ENCODE measurements around the gene VMO1.

The VMO1 gene

GRCh38 chr17:4806456-4806776 lies 20.3 kb upstream of the VMO1 start:
- DNase-seq (ENCODE audit: extremely low spot score): no peak
- ChIA-PET POLR2A (interaction anchor here (0.7 to 3.4 kb wide), 10 partner anchors 9 to 32 kb away, joined by 3 to 19 read pairs (median 4); partner anchors contain the start of genes GLTPD2, MINK1 and PSMB6), CTCF (interaction anchor here (1.1 to 1.4 kb wide), 2 partner anchors 16 to 32 kb away, joined by 3 to 8 read pairs; no protein-coding TSS in a partner anchor)
- TF ChIP-seq SUZ12 (IDR thresholded peaks at IDR 0.05): no peak
- no peak for TF ChIP-seq TARDBP (IDR thresholded peaks at IDR 0.05)
- TF ChIP-seq L3MBTL2 (conservative IDR thresholded peaks at IDR 0.05): no peak
- no peak for TF ChIP-seq CTBP1 (IDR thresholded peaks at IDR 0.05; ENCODE audit: borderline replicate concordance)

GRCh38 chr17:4802228-4802627 lies 16.1 kb upstream of the VMO1 start, which contains the start of gene C17orf114:
TSS of gene C17orf114 (minus strand) at chr17:4802328.
- ChIA-PET CTCF (no interaction called here), POLR2A (no interaction called here)
- no peak for DNase-seq (ENCODE audit: extremely low spot score)
- TF ChIP-seq FOXK2 (IDR thresholded peaks at IDR 0.05) (no peak), L3MBTL2 (conservative IDR thresholded peaks at IDR 0.05) (no peak), ARNT (IDR thresholded peaks at IDR 0.05) (no peak), SP1 (IDR thresholded peaks at IDR 0.05) (no peak), FOXM1 (IDR thresholded peaks at IDR 0.05; ENCODE audit: borderline replicate concordance) (no peak), TARDBP (IDR thresholded peaks at IDR 0.05) (no peak), FOXA1 (IDR thresholded peaks at IDR 0.05) (no peak), LEF1 (IDR thresholded peaks at IDR 0.05; ENCODE audit: borderline replicate concordance) (no peak), HDGF (IDR thresholded peaks at IDR 0.05; ENCODE audit: borderline replicate concordance) (no peak), NFRKB (IDR thresholded peaks at IDR 0.05) (no peak), ZNF384 (IDR thresholded peaks at IDR 0.05) (no peak), CTBP1 (IDR thresholded peaks at IDR 0.05; ENCODE audit: borderline replicate concordance) (no peak), PKNOX1 (IDR thresholded peaks at IDR 0.05) (no peak), BHLHE40 (IDR thresholded peaks at IDR 0.05; ENCODE audit: borderline replicate concordance) (no peak), ELF4 (IDR thresholded peaks at IDR 0.05) (no peak), SUZ12 (IDR thresholded peaks at IDR 0.05) (no peak)

GRCh38 chr17:4800462-4801196 lies 14.5 kb upstream of the VMO1 start:
- no peak for DNase-seq (ENCODE audit: extremely low spot score)
- ChIA-PET POLR2A (interaction anchor here (1.2 kb wide), 1 partner anchor 11 kb away, joined by 5 read pairs; no protein-coding TSS in a partner anchor), CTCF (no interaction called here)
- TF ChIP-seq SUZ12 (IDR thresholded peaks at IDR 0.05) (no peak), BHLHE40 (IDR thresholded peaks at IDR 0.05; ENCODE audit: borderline replicate concordance) (no peak), NFRKB (IDR thresholded peaks at IDR 0.05) (no peak), FOXA1 (IDR thresholded peaks at IDR 0.05) (no peak), TARDBP (IDR thresholded peaks at IDR 0.05) (no peak), ARNT (IDR thresholded peaks at IDR 0.05) (no peak), PKNOX1 (IDR thresholded peaks at IDR 0.05) (no peak), FOXM1 (IDR thresholded peaks at IDR 0.05; ENCODE audit: borderline replicate concordance) (no peak)

GRCh38 chr17:4796552-4796920 lies 10.4 kb upstream of the VMO1 start:
- peak; percentile 59 for DNase-seq (ENCODE audit: extremely low spot score)
- no peak for TF ChIP-seq BHLHE40 (IDR thresholded peaks at IDR 0.05; ENCODE audit: borderline replicate concordance)
- no peak for TF ChIP-seq ZNF384 (IDR thresholded peaks at IDR 0.05)
- TF ChIP-seq TARDBP (IDR thresholded peaks at IDR 0.05): no peak
- TF ChIP-seq PKNOX1 (IDR thresholded peaks at IDR 0.05): no peak
- TF ChIP-seq FOXK2 (IDR thresholded peaks at IDR 0.05): no peak
- CTCF ChIA-PET: no interaction called here
- POLR2A ChIA-PET: interaction anchor here (0.6 to 2.7 kb wide), 12 partner anchors 8 to 143 kb away, joined by 3 to 19 read pairs (median 3); partner anchors contain the start of genes ARRB2, MED11, PLD2 and RNF167

GRCh38 chr17:4795168-4795567 lies 9.0 kb upstream of the VMO1 start:
- TF ChIP-seq L3MBTL2 (conservative IDR thresholded peaks at IDR 0.05) (no peak), ELF4 (IDR thresholded peaks at IDR 0.05) (no peak), SP1 (IDR thresholded peaks at IDR 0.05) (no peak), ARNT (IDR thresholded peaks at IDR 0.05) (no peak), TARDBP (IDR thresholded peaks at IDR 0.05) (no peak)
- ChIA-PET CTCF (no interaction called here), POLR2A (no interaction called here)
- DNase-seq (ENCODE audit: extremely low spot score): no peak

- TF ChIP-seq FOXA1 (IDR thresholded peaks at IDR 0.05) (no peak), FOXK2 (IDR thresholded peaks at IDR 0.05) (no peak), TARDBP (IDR thresholded peaks at IDR 0.05) (no peak), ELF4 (IDR thresholded peaks at IDR 0.05) (no peak), BHLHE40 (IDR thresholded peaks at IDR 0.05; ENCODE audit: borderline replicate concordance) (no peak), L3MBTL2 (conservative IDR thresholded peaks at IDR 0.05) (no peak), ARNT (IDR thresholded peaks at IDR 0.05) (no peak), PKNOX1 (IDR thresholded peaks at IDR 0.05) (no peak), SUZ12 (IDR thresholded peaks at IDR 0.05) (no peak), SP1 (IDR thresholded peaks at IDR 0.05) (no peak), FOXM1 (IDR thresholded peaks at IDR 0.05; ENCODE audit: borderline replicate concordance) (no peak), NFRKB (IDR thresholded peaks at IDR 0.05) (no peak), HDGF (IDR thresholded peaks at IDR 0.05; ENCODE audit: borderline replicate concordance) (no peak), CTBP1 (IDR thresholded peaks at IDR 0.05; ENCODE audit: borderline replicate concordance) (no peak), ZNF384 (IDR thresholded peaks at IDR 0.05) (no peak), LEF1 (IDR thresholded peaks at IDR 0.05; ENCODE audit: borderline replicate concordance) (no peak)
- ChIA-PET CTCF (interaction anchor here (0.6 to 1.7 kb wide), 10 partner anchors 11 to 132 kb away, joined by 3 to 8 read pairs (median 4); partner anchors contain the start of gene PLD2), POLR2A (interaction anchor here (0.6 to 2.9 kb wide), 27 partner anchors 8 to 176 kb away, joined by 3 to 20 read pairs (median 5); partner anchors contain the start of genes ARRB2, CHRNE, CXCL16 and MED11)
- DNase-seq (ENCODE audit: extremely low spot score): no peak
Measured at GRCh38 chr17:4790705-4791088, 4.5 kb upstream of the VMO1 start.

Data from HEK293T (cell line).